Superior temporal gyrus (tissue), 1 donor: ENCODE data around the gene GNG13.
A peak's percentile ranks its signal among the peaks of the same experiment; 100 is the strongest.
"Not testable (repeated sequence)": the region's sequence is repeated elsewhere in the genome, so short reads cannot be mapped to it uniquely, and the experiment has no call there.

Source experiments
- DNase-seq: peaks from one replicate; pipeline ENCODE4 v3.0.0-alpha.2; 2016; ENCODE audit errors: extremely low spot score

GNG13 gene

GRCh38 chr16:761625-762513, 38.7 kb downstream of the GNG13 start:
- no peak for DNase-seq

- DNase-seq: no peak
Observed at GRCh38 chr16:760545-761343, 39.8 kb downstream of the GNG13 start, which contains the start of gene MSLN. Gene MSLN (plus strand): TSS chr16:760734. CDS start chr16:762681, 1,947 bp downstream.

- no peak for DNase-seq
Observed at GRCh38 chr16:760065-760464, 40.5 kb downstream of the GNG13 start.

- no peak for DNase-seq
Observed at GRCh38 chr16:759110-759910, 41.2 kb downstream of the GNG13 start.

- DNase-seq: no peak
Observed at GRCh38 chr16:756428-756827, 44.1 kb downstream of the GNG13 start.

- no peak for DNase-seq
Observed at GRCh38 chr16:754656-755055, 45.9 kb downstream of the GNG13 start.

GRCh38 chr16:754121-754607, 46.4 kb downstream of the GNG13 start:
- not testable (repeated sequence) for DNase-seq

GRCh38 chr16:752007-752312, 48.6 kb downstream of the GNG13 start:
- no peak for DNase-seq

- peak; percentile 26 for DNase-seq
Observed at GRCh38 chr16:751152-752006, 49.2 kb downstream of the GNG13 start.

GRCh38 chr16:750485-750884, 50.0 kb downstream of the GNG13 start:
- no peak for DNase-seq

GRCh38 chr16:749010-749409, 51.5 kb downstream of the GNG13 start:
- DNase-seq: no peak
